Vagina (tissue), 2 donors: ENCODE measurements around the gene ABL1.

Source experiments
- POLR2A ChIP-seq, 2 donors: fragments of 450-650 bp; IDR thresholded peaks; one replicate each; pipeline ENCODE4 v1.6.1; 2017; ENCODE audit warnings: antibody characterized with exemption in 2 of 2, mild to moderate bottlenecking in 2 of 2, moderate library complexity in 2 of 2
- TF ChIP-seq, protein P1 (sequence below), 3 experiments: fragments of 450-650 bp in 2 of 3; fragments of 200-600 bp in 1 of 3; sonication (generic) in 1 of 3; IDR thresholded peaks; one replicate each; pipeline ENCODE4 v1.5.1; 2017 to 2019; ENCODE audit warnings: antibody characterized with exemption in 3 of 3, mild to moderate bottlenecking in 2 of 3, moderate library complexity in 2 of 3

DNA sequence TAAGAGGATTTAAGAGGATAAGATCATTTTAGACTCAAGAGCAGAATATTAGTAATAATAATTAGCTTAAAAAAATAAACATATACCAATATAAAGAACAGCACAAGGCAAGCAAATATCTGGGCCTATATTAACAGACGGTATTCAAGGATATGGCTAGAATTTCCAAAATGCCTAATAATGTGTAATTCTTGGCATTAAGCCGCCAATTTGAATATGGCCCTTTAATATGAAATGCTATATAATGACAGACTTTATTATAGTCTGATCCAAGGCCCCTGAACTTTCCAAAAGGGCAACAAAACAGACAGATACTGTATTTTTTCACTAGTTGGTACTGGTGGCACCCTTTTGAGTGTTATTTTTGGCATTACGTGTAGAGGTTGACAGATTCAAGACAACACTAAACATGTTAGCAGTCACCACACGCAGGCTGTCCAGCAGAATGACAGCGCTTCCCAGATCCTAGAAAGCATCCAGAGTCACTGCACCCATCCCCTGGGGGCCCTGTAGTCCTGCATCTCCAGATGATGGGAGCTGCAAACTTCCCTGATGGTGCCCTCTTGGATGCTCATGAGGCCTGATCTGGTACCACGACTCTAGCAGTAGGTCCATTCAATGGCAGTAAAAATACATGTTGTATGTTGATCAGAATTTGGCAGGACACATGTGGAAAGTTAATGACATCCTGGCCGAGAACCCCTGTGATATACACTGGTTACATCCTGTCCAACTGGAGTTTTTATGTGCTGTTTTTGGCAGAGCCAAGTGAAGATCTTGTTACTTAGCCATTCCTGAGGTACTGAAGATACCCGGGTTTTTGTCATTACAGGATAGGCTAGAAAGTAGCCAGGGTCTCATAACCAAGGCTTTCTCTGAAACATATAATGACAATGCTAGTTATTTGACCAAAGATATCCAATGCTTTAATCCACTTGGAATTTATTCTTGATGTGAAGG is 1.7 kb upstream of the ABL1 start:
- no peak for TF ChIP-seq POLR2A (IDR thresholded peaks at IDR 0.05)
- TF ChIP-seq, protein P1, sequence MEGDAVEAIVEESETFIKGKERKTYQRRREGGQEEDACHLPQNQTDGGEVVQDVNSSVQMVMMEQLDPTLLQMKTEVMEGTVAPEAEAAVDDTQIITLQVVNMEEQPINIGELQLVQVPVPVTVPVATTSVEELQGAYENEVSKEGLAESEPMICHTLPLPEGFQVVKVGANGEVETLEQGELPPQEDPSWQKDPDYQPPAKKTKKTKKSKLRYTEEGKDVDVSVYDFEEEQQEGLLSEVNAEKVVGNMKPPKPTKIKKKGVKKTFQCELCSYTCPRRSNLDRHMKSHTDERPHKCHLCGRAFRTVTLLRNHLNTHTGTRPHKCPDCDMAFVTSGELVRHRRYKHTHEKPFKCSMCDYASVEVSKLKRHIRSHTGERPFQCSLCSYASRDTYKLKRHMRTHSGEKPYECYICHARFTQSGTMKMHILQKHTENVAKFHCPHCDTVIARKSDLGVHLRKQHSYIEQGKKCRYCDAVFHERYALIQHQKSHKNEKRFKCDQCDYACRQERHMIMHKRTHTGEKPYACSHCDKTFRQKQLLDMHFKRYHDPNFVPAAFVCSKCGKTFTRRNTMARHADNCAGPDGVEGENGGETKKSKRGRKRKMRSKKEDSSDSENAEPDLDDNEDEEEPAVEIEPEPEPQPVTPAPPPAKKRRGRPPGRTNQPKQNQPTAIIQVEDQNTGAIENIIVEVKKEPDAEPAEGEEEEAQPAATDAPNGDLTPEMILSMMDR (IDR thresholded peaks at IDR 0.05): no peak
